Smooth muscle cell (in vitro differentiated cells): ENCODE results near the gene CD274. TPM values are rescaled to one million over a fixed set of nuclear protein-coding genes. Genes with fewer than 3 reads are reported as not detected.

ENCODE experiments used
- DNase-seq: peaks from one replicate; lab custom pipeline; 2025; ENCODE audit not compliant: unreplicated experiment; lab: John Stamatoyannopoulos, UW
- H2AFZ ChIP-seq: fragments of 200-600 bp; sonication (generic); 2 replicates; pipeline ENCODE4 v1.6.0; 2016; ENCODE audit warnings: antibody characterized with exemption, low read depth, mild to moderate bottlenecking
- H3F3A ChIP-seq: fragments of 200-600 bp; sonication (generic); 2 replicates; pipeline ENCODE4 v1.6.0; 2017; ENCODE audit warnings: antibody characterized with exemption, low read depth
- H3K27ac ChIP-seq: fragments of 200-600 bp; sonication (generic); 2 replicates; pipeline ENCODE4 v1.5.1; 2016; ENCODE audit warnings: low read depth, mild to moderate bottlenecking
- H3K27me3 ChIP-seq: fragments of 200-600 bp; sonication (generic); 2 replicates; pipeline ENCODE4 v1.6.1; 2016; ENCODE audit warnings: low read depth, mild to moderate bottlenecking
- H3K36me3 ChIP-seq: fragments of 200-600 bp; sonication (generic); 2 replicates; pipeline ENCODE4 v1.5.1; 2016; ENCODE audit warnings: low read depth
- H3K4me1 ChIP-seq: fragments of 200-600 bp; sonication (generic); 2 replicates; pipeline ENCODE4 v1.5.1; 2016; ENCODE audit warnings: low read depth
- H3K4me2 ChIP-seq: fragments of 200-600 bp; sonication (generic); 2 replicates; pipeline ENCODE4 v1.6.0; 2016; ENCODE audit warnings: mild to moderate bottlenecking
- H3K4me3 ChIP-seq: fragments of 200-600 bp; sonication (generic); 2 replicates; pipeline ENCODE4 v1.5.1; 2016; ENCODE audit warnings: mild to moderate bottlenecking
- H3K79me2 ChIP-seq: fragments of 200-600 bp; sonication (generic); 2 replicates; pipeline ENCODE4 v1.6.0; 2016; ENCODE audit warnings: low read depth, mild to moderate bottlenecking
- H3K9ac ChIP-seq: fragments of 200-600 bp; sonication (generic); 2 replicates; pipeline ENCODE4 v1.6.0; 2016; ENCODE audit warnings: low read depth
- H3K9me3 ChIP-seq: fragments of 200-600 bp; sonication (generic); replicated peaks from 2 replicates; pipeline ENCODE4 v1.5.1; 2016; ENCODE audit warnings: low read depth
- H4K20me1 ChIP-seq: fragments of 200-600 bp; sonication (generic); 2 replicates; pipeline ENCODE4 v1.6.0; 2016; ENCODE audit warnings: low read depth
- WGBS: methylation state at CpG from one replicate; pipeline ENCODE4 v1.1.7; 2016; ENCODE audit warnings: low lambda C conversion rate; 5-methylcytosine and 5-hydroxymethylcytosine counted together
- polyA plus RNA-seq: library from polyadenylated mRNA; unstranded; fragments of >200 nt; fragmentation: Nextera tagmentation; extraction: Ambion mirVana; gene quantifications from 2 replicates; pipeline ENCODE4 v1.2.1, GENCODE V29; 2016
- total RNA-seq: library from RNA; depleted of rRNA; stranded (reverse); fragments of >200 nt; gene quantifications from 2 replicates; pipeline ENCODE4 v1.2.3, GENCODE V29; 2014
- TF ChIP-seq, protein P1 (sequence below): fragments of 200-600 bp; sonication (generic); IDR thresholded peaks from 2 replicates; pipeline ENCODE4 v1.5.1; 2017; ENCODE audit warnings: borderline replicate concordance, mild to moderate bottlenecking, antibody characterized with exemption; ENCODE audit not compliant: insufficient read depth, poor library complexity, severe bottlenecking

CD274 gene
- total and polyA plus RNA-seq, 2 experiments from 2014 or later, result 2.3 to 4.0 TPM

- Histone ChIP-seq H3F3A (peaks cover 11% of the 10 kb centered on the region), H3K27me3 (no peaks in the 10 kb centered on the region), H3K36me3 (no peaks in the 10 kb centered on the region), H2AFZ (no peak overlapping the region), H3K27ac (no peak overlapping the region), H3K4me3 (no peak overlapping the region), H3K4me2 (no peak overlapping the region), H4K20me1 (no peaks in the 10 kb centered on the region), H3K4me1 (peaks cover 8% of the 10 kb centered on the region), H3K9me3 (no peaks in the 10 kb centered on the region), H3K9ac (no peak overlapping the region), H3K79me2 (peaks cover 9% of the 10 kb centered on the region)
- 88% methylated on average over 6 of the region's 6 CpGs for WGBS
- TF ChIP-seq, protein P1, sequence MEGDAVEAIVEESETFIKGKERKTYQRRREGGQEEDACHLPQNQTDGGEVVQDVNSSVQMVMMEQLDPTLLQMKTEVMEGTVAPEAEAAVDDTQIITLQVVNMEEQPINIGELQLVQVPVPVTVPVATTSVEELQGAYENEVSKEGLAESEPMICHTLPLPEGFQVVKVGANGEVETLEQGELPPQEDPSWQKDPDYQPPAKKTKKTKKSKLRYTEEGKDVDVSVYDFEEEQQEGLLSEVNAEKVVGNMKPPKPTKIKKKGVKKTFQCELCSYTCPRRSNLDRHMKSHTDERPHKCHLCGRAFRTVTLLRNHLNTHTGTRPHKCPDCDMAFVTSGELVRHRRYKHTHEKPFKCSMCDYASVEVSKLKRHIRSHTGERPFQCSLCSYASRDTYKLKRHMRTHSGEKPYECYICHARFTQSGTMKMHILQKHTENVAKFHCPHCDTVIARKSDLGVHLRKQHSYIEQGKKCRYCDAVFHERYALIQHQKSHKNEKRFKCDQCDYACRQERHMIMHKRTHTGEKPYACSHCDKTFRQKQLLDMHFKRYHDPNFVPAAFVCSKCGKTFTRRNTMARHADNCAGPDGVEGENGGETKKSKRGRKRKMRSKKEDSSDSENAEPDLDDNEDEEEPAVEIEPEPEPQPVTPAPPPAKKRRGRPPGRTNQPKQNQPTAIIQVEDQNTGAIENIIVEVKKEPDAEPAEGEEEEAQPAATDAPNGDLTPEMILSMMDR, result no peak
- DNase-seq, result no peak
Observed at GRCh38 chr9:5514617-5515260, 64.4 kb downstream of the CD274 start.

GRCh38 chr9:5515261-5515650 is 64.9 kb downstream of the CD274 start:
- H3K9ac ChIP-seq, result no peak overlapping the region
- WGBS, result 87% methylated on average over 4 of the region's 4 CpGs
- H3F3A ChIP-seq, result peaks cover 11% of the 10 kb centered on the region
- no peak overlapping the region for H2AFZ ChIP-seq
- no peak for DNase-seq
- TF ChIP-seq, protein P1, result no peak
- no peak overlapping the region for H3K27ac ChIP-seq
- peaks cover 8% of the 10 kb centered on the region for H3K4me1 ChIP-seq
- H3K4me3 ChIP-seq, result no peak overlapping the region
- no peaks in the 10 kb centered on the region for H4K20me1 ChIP-seq
- H3K27me3 ChIP-seq, result no peaks in the 10 kb centered on the region
- H3K79me2 ChIP-seq, result peaks cover 9% of the 10 kb centered on the region
- no peak overlapping the region for H3K4me2 ChIP-seq
- no peaks in the 10 kb centered on the region for H3K36me3 ChIP-seq
- H3K9me3 ChIP-seq, result no peaks in the 10 kb centered on the region

DNA sequence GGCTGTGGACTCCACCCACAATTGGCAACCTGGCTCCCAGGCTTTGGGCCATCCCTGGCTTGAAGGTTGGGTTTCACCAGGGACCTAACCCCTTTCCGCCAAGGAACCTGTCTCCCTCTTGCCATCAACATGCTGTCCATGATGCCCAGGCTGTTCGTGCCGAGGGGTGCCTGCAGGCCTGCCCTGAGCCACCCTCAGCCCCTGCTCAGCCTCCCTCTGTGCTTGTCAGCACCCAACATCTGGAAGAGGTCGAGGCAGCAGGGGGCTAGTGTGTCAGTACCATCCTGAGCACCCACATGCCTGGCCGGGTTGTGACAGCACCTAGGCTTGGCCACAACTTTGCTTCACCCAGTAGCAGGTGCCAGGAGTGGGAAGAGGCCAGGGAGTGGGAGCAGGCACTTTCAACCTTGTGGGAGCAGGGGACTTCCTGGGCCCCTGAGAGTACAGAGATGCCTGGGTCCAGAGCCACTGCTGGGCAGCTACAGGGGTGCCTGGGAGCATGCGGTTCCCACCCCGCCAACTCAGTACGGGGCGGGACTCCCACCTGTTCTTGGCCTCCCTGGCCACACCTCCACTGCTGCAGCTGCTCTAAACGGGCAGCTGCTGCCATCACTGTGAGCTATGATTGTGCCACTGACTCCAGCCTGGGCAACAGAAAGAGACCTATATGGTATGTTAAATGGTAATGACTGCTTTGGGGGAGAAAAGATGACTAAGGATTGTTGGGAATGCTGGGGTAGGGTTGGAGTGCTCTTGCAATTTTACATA is 66.3 kb downstream of the CD274 start:
- DNase-seq, result no peak
- Histone ChIP-seq H3K4me3 (no peak overlapping the region), H3K27ac (no peak overlapping the region), H3K9me3 (no peaks in the 10 kb centered on the region), H3F3A (no peaks in the 10 kb centered on the region), H4K20me1 (no peaks in the 10 kb centered on the region), H2AFZ (no peak overlapping the region), H3K4me2 (no peak overlapping the region), H3K27me3 (no peaks in the 10 kb centered on the region), H3K36me3 (no peaks in the 10 kb centered on the region), H3K4me1 (no peaks in the 10 kb centered on the region), H3K9ac (no peak overlapping the region), H3K79me2 (peaks cover 9% of the 10 kb centered on the region)
- WGBS, result 97% methylated on average over 10 of the region's 10 CpGs
- TF ChIP-seq, protein P1, result no peak
